ENCODE results near the gene MICALL2. TPM values are rescaled to one million over a fixed set of nuclear protein-coding genes. Genes with fewer than 3 reads are reported as not detected.
"Not testable (repeated sequence)": the region's sequence is repeated elsewhere in the genome, so short reads cannot be mapped to it uniquely, and the experiment has no call there.

Gene MICALL2
- total and polyA plus RNA-seq, 4 donors: 19.0 to 70.6 (median 41.0) TPM

DNA sequence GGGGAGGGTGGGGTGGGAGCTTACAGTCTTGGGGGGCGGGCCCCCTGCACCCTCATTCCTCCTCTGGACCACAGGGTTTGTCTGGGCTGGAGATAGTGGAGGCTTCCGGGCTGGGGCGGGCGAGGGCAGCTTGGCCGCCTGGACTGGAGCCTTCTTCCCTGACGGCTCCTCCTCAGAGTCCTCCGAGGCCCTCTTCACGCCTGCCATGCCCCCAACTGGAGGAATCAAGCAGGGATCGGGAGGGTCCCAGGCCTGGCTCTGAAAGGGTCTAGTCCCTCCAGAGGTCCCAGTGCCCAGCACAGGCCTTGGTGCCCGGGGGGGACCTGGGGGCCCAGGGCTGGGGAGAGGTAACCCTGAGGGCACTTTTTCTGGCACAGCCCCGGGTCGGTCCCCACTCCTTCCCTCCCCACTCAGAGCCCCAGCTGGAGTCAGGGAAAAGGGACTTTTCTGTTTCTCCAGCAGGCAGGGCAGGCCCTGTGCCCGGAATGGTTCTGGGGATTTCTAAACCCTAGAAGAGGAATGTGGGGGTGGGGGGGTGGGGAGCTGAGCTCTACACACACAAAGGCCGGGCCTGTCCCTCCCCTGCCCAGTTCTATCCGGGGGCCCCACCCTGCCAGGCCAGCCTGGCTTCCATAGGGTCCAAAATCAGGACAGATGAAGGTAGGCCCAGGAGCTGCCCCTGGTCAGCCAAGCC lies 11.6 kb downstream of the MICALL2 start:
- DNase-seq: peak; percentile 67 to 73 (median 71)
- 66 to 88% methylated on average over 15 of the region's 15 CpGs for WGBS, 2 donors
- no peak overlapping the region for H3K9ac ChIP-seq (ENCODE audit: insufficient read depth in 1 of 2, low read length in 2 of 2)
- no peaks in the 10 kb centered on the region for H3K27me3 ChIP-seq (ENCODE audit: control insufficient read depth in 3 of 3, insufficient read depth in 3 of 3, low read length in 2 of 3)
- no peak for ATAC-seq (ENCODE audit: insufficient read depth, low FRiP score)
- no peak for TF ChIP-seq CTCF (IDR thresholded peaks at IDR 0.05; ENCODE audit: control extremely low read depth, extremely low read depth)
- H3K4me1 ChIP-seq (ENCODE audit: control insufficient read depth in 5 of 5, insufficient read depth in 5 of 5, low read length in 5 of 5): peaks cover 0 to 1% (median 0%) of the 10 kb centered on the region in 5 donors
- H3K36me3 ChIP-seq (ENCODE audit: control insufficient read depth in 4 of 4, insufficient read depth in 4 of 4, low read length in 4 of 4): peaks cover 0 to 18% (median 0%) of the 10 kb centered on the region in 4 donors
- H3K27ac ChIP-seq (ENCODE audit: low read depth in 1 of 2, low read length in 1 of 2): peak overlapping the region in 1 of 2 donors; percentile 50
- no peaks in the 10 kb centered on the region for H3K9me3 ChIP-seq (ENCODE audit: control insufficient read depth in 4 of 4, insufficient read depth in 3 of 4, low read length in 3 of 4)
- H3K4me3 ChIP-seq: no peak overlapping the region

GRCh38 chr7:1447112-1447511 lies 12.2 kb downstream of the MICALL2 start:
- TF ChIP-seq CTCF (IDR thresholded peaks at IDR 0.05; ENCODE audit: control extremely low read depth, extremely low read depth): no peak
- Histone ChIP-seq H3K27ac (ENCODE audit: low read depth in 1 of 2, low read length in 1 of 2) (no peak overlapping the region), H3K4me1 (ENCODE audit: control insufficient read depth in 5 of 5, insufficient read depth in 5 of 5, low read length in 5 of 5) (peaks cover 0 to 1% (median 0%) of the 10 kb centered on the region in 5 donors), H3K36me3 (ENCODE audit: control insufficient read depth in 4 of 4, insufficient read depth in 4 of 4, low read length in 4 of 4) (peaks cover 0 to 23% (median 0%) of the 10 kb centered on the region in 4 donors), H3K4me3 (no peak overlapping the region), H3K9ac (ENCODE audit: insufficient read depth in 1 of 2, low read length in 2 of 2) (no peak overlapping the region), H3K27me3 (ENCODE audit: control insufficient read depth in 3 of 3, insufficient read depth in 3 of 3, low read length in 2 of 3) (no peaks in the 10 kb centered on the region), H3K9me3 (ENCODE audit: control insufficient read depth in 4 of 4, insufficient read depth in 3 of 4, low read length in 3 of 4) (no peaks in the 10 kb centered on the region)
- 88 to 91% methylated on average over 11 of the region's 11 CpGs for WGBS, 2 donors
- DNase-seq (no peak), ATAC-seq (ENCODE audit: insufficient read depth, low FRiP score) (no peak)

DNA sequence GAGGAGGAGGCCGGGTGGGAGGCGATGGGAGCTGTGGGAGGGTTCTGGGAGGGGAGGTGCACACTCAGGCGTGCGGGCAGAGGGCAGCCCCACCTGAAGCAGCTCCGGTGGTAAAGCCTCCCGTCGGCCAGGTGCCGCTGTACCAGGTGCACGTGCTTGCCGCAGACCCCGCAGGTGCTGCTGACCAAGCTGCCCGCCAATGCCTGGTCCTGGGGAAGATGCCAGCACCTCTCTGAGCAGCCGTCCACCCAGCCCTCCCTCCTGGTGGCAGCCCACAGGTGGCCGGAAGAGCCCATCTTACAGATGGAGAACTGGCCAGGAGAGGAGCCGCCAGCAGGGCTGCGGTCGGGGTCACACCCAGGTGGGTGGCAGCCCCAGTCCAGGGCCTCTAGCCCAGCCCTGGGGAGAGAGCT lies 12.6 kb downstream of the MICALL2 start:
- Histone ChIP-seq H3K4me3 (no peak overlapping the region), H3K4me1 (ENCODE audit: control insufficient read depth in 5 of 5, insufficient read depth in 5 of 5, low read length in 5 of 5) (peaks cover 0 to 1% (median 0%) of the 10 kb centered on the region in 5 donors), H3K9me3 (ENCODE audit: control insufficient read depth in 4 of 4, insufficient read depth in 3 of 4, low read length in 3 of 4) (no peaks in the 10 kb centered on the region), H3K27ac (ENCODE audit: low read depth in 1 of 2, low read length in 1 of 2) (no peak overlapping the region), H3K27me3 (ENCODE audit: control insufficient read depth in 3 of 3, insufficient read depth in 3 of 3, low read length in 2 of 3) (no peaks in the 10 kb centered on the region), H3K9ac (ENCODE audit: insufficient read depth in 1 of 2, low read length in 2 of 2) (no peak overlapping the region), H3K36me3 (ENCODE audit: control insufficient read depth in 4 of 4, insufficient read depth in 4 of 4, low read length in 4 of 4) (peaks cover 0 to 28% (median 0%) of the 10 kb centered on the region in 4 donors)
- no peak for ATAC-seq (ENCODE audit: insufficient read depth, low FRiP score)
- TF ChIP-seq CTCF (IDR thresholded peaks at IDR 0.05; ENCODE audit: control extremely low read depth, extremely low read depth): no peak
- 77 to 86% methylated on average over 14 to 17 of the region's 17 CpGs for WGBS, 2 donors
- DNase-seq: no peak

GRCh38 chr7:1446026-1446425 lies 13.2 kb downstream of the MICALL2 start:
- not testable (repeated sequence) for H3K9me3 ChIP-seq (ENCODE audit: control insufficient read depth in 4 of 4, insufficient read depth in 3 of 4, low read length in 3 of 4); DNase-seq; ATAC-seq (ENCODE audit: insufficient read depth, low FRiP score); H3K4me3 ChIP-seq; H3K9ac ChIP-seq (ENCODE audit: insufficient read depth in 1 of 2, low read length in 2 of 2); H3K4me1 ChIP-seq (ENCODE audit: control insufficient read depth in 5 of 5, insufficient read depth in 5 of 5, low read length in 5 of 5); H3K27ac ChIP-seq (ENCODE audit: low read depth in 1 of 2, low read length in 1 of 2); H3K27me3 ChIP-seq (ENCODE audit: control insufficient read depth in 3 of 3, insufficient read depth in 3 of 3, low read length in 2 of 3)
- H3K36me3 ChIP-seq (ENCODE audit: control insufficient read depth in 4 of 4, insufficient read depth in 4 of 4, low read length in 4 of 4): peaks cover 0 to 34% (median 0%) of the 10 kb centered on the region in 4 donors
- 83 to 90% methylated on average over 3 of the region's 5 CpGs for WGBS, 2 donors
